Right lobe of liver (tissue), 4 donors: Measurements from ENCODE around the gene POLR2F.

ENCODE experiments used
- CTCF ChIP-seq, 4 donors: fragments of 200-600 bp in 3 of 4; fragments of 450-650 bp in 1 of 4; IDR thresholded peaks; one replicate each; pipeline versions ENCODE4 v1.5.1 to v1.8.0; 2016 to 2022; ENCODE audit warnings: antibody characterized with exemption in 4 of 4, mild to moderate bottlenecking in 2 of 4
- POLR2A ChIP-seq: fragments of 450-650 bp; IDR thresholded peaks from one replicate; pipeline ENCODE4 v1.6.1; 2017; ENCODE audit warnings: antibody characterized with exemption, mild to moderate bottlenecking
- donor health status: DM: no; HTN: no; CAD: no.
- donor health status: DM: no; HTN: no; CAD: no.
- donor health status: DM: no; HTN: yes; CAD: no.

GRCh38 chr22:37990862-37991261 lies 37.4 kb downstream of the POLR2F start:
- TF ChIP-seq CTCF (IDR thresholded peaks at IDR 0.05) (no peak), POLR2A (no peak)
